Karpas-422 (cell line): ENCODE results near the gene CCDC78. TPM values are rescaled to one million over a fixed set of nuclear protein-coding genes. Genes with fewer than 3 reads are reported as not detected.

Experiments used
- DNase-seq: peaks from one replicate; pipeline ENCODE4 v3.0.0-alpha.2; 2015
- H2AFZ ChIP-seq: fragments of 200-600 bp; sonication (generic); 2 replicates; pipeline ENCODE4 v1.6.1; 2014; ENCODE audit warnings: antibody characterized with exemption, low read length, mixed read lengths
- H3K27ac ChIP-seq: fragments of 200-600 bp; sonication (generic); 2 replicates; pipeline ENCODE4 v1.5.1; 2014; ENCODE audit warnings: mild to moderate bottlenecking, low read length, moderate library complexity
- H3K27me3 ChIP-seq: fragments of 200-600 bp; sonication (generic); 2 replicates; pipeline ENCODE4 v1.6.1; 2014; ENCODE audit warnings: low read length, mixed read lengths
- H3K36me3 ChIP-seq: fragments of 200-600 bp; sonication (generic); 2 replicates; pipeline ENCODE4 v1.6.1; 2014; ENCODE audit warnings: low read length, mixed read lengths; ENCODE audit not compliant: insufficient read depth
- H3K4me1 ChIP-seq: fragments of 200-600 bp; sonication (generic); 2 replicates; pipeline ENCODE4 v1.6.1; 2014; ENCODE audit warnings: mild to moderate bottlenecking, low read length, mixed read lengths
- H3K4me2 ChIP-seq: fragments of 200-600 bp; sonication (generic); 2 replicates; pipeline ENCODE4 v1.6.1; 2014; ENCODE audit warnings: low read length, low read depth, mild to moderate bottlenecking; ENCODE audit not compliant: poor library complexity, severe bottlenecking
- H3K4me3 ChIP-seq: fragments of 200-600 bp; sonication (generic); 2 replicates; pipeline ENCODE4 v1.5.1; 2014; ENCODE audit warnings: mild to moderate bottlenecking, antibody characterized with exemption, low read length, mixed read lengths
- H3K79me2 ChIP-seq: fragments of 200-600 bp; sonication (generic); 2 replicates; pipeline ENCODE4 v1.6.1; 2014; ENCODE audit warnings: mild to moderate bottlenecking, low read length, mixed read lengths
- H3K9ac ChIP-seq: fragments of 200-600 bp; sonication (generic); 2 replicates; pipeline ENCODE4 v1.6.0; 2014; ENCODE audit warnings: low read length
- H3K9me2 ChIP-seq: fragments of 200-600 bp; sonication (generic), shearing (Covaris generic); replicated peaks from 2 replicates; pipeline ENCODE4 v1.6.0; 2014; ENCODE audit warnings: mild to moderate bottlenecking, low read length, moderate library complexity; ENCODE audit not compliant: insufficient read depth
- H3K9me3 ChIP-seq: fragments of 300-700, 200-600 bp; sonication (generic); 2 replicates; pipeline ENCODE4 v1.6.1; 2014; ENCODE audit warnings: low read length, mixed read lengths
- H4K20me1 ChIP-seq: fragments of 200-600 bp; sonication (generic); 2 replicates; pipeline ENCODE4 v1.6.1; 2014; ENCODE audit warnings: mild to moderate bottlenecking, antibody characterized with exemption, low read length, low read depth; ENCODE audit not compliant: insufficient read depth
- total RNA-seq: library from RNA; depleted of rRNA; stranded (reverse); fragments of >200 nt; shearing (Covaris generic); gene quantifications from 2 replicates; pipeline ENCODE4 v1.2.3, GENCODE V29; 2014; ENCODE audit warnings: low replicate concordance

CCDC78 gene
- total RNA-seq, 1 experiment from 2014 or later: 29.4 TPM

DNA sequence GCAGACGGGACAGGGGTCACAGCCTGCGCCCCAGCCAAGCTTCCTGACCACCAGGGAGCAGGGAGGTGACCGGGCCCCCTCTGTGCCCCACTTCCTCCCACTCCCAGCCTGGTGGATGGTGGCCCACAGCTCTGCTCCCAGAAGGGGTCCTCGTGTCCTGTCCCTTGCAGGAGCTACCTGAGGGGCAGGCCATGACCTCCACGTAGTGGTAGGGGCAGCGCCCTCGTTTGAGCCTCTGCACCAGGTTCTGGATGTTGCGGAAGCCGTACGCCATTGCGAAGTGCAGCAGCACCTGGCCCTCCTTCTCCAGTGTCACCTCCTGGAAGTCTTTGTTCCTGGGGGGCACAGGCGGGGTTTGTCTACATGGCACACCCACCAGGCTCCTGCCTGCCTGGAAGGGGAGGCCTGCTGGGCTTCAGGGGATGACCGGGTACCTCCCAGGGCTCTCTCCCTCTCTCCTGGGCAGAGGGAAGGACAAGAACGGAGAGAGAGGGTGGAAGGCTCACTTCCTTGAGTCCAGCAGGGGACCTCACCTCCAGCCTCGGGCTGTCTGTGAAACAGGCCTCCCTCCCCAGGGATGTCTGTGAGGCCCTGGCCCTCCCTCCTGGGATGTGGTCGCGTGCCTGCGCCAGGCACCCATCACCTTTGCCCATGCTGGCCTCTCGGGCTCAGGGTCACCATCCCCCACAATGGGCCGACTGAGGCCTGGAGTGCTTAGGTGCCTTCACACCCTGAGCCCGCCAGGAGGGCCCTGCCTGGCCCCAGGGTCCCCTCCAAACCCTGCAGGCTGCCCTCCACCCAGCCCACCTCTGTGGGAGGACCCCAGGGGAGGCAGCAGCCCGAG is 4.6 kb upstream of the CCDC78 start:
- no peak overlapping the region for H2AFZ ChIP-seq
- H3K79me2 ChIP-seq: peaks cover 21% of the 10 kb centered on the region
- DNase-seq: peak; percentile 54
- peaks cover 49% of the 10 kb centered on the region for H3K4me1 ChIP-seq
- H3K27me3 ChIP-seq: no peaks in the 10 kb centered on the region
- H3K4me3 ChIP-seq: no peak overlapping the region
- H3K9ac ChIP-seq: peak overlapping the region; percentile 20; the same call in 1 of the 2 replicates
- no peaks in the 10 kb centered on the region for H3K9me3 ChIP-seq
- H4K20me1 ChIP-seq: no peaks in the 10 kb centered on the region
- peaks cover 12% of the 10 kb centered on the region; the same call in 1 of the 2 replicates for H3K36me3 ChIP-seq
- H3K9me2 ChIP-seq: no peaks in the 10 kb centered on the region
- peak overlapping the region; percentile 93 for H3K4me2 ChIP-seq
- peak overlapping the region; percentile 27; the same call in 1 of the 2 replicates for H3K27ac ChIP-seq

DNA sequence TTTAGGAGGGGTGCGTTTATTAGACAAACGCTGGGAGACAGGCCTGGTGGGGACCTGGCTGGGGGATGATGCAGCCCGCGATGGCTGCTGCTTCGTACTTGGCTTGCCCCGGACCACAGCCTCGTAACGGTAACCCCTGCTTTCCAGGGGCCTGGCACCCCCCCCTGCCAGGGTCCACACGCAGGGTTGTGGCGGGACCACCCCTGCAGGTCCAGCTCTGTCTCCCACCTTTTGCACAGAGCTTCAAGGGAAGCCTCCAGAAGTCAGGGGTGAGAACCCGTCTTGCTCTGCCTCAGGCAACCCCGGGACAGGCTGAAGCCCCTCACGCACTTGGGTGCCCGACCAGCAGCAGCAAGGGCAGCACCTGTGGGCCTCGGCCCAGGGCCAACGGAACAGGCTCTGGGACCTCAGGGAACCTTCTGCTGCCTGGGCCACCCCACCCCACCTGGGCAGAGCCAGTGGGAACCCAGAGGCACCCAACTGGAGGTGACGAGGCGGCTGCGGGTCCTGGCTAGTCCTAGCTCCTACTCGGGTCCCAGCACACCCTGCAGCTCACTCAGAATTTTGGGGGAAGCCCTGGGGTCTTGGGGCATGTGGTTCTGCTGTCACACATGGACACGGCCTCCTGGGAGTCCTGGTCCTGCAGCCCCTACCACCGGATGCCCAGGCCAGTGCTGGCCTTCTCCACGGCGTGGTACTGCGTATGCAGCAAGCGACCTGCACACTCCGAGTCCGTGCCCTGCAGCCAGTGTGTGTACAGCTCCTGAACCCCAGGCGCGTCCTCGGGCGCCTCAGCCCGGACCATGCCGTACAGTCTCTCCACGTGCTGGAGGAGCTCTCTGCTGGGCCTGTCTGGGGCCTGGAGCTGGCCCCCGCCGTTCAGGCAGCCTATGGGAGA is 3.8 kb upstream of the CCDC78 start:
- H3K9ac ChIP-seq: peak overlapping the region; percentile 91; the same call in 1 of the 2 replicates
- peak; percentile 49 for DNase-seq
- H3K4me1 ChIP-seq: peaks cover 57% of the 10 kb centered on the region
- peaks cover 12% of the 10 kb centered on the region; the same call in 1 of the 2 replicates for H3K36me3 ChIP-seq
- peak overlapping the region; percentile 49; the same call in 1 of the 2 replicates for H3K27ac ChIP-seq
- no peaks in the 10 kb centered on the region for H4K20me1 ChIP-seq
- H2AFZ ChIP-seq: no peak overlapping the region
- peak overlapping the region; percentile 91 for H3K4me3 ChIP-seq
- peaks cover 21% of the 10 kb centered on the region for H3K79me2 ChIP-seq
- no peaks in the 10 kb centered on the region for H3K27me3 ChIP-seq
- H3K9me3 ChIP-seq: no peaks in the 10 kb centered on the region
- H3K4me2 ChIP-seq: peak overlapping the region; percentile 93
- no peaks in the 10 kb centered on the region for H3K9me2 ChIP-seq

DNA sequence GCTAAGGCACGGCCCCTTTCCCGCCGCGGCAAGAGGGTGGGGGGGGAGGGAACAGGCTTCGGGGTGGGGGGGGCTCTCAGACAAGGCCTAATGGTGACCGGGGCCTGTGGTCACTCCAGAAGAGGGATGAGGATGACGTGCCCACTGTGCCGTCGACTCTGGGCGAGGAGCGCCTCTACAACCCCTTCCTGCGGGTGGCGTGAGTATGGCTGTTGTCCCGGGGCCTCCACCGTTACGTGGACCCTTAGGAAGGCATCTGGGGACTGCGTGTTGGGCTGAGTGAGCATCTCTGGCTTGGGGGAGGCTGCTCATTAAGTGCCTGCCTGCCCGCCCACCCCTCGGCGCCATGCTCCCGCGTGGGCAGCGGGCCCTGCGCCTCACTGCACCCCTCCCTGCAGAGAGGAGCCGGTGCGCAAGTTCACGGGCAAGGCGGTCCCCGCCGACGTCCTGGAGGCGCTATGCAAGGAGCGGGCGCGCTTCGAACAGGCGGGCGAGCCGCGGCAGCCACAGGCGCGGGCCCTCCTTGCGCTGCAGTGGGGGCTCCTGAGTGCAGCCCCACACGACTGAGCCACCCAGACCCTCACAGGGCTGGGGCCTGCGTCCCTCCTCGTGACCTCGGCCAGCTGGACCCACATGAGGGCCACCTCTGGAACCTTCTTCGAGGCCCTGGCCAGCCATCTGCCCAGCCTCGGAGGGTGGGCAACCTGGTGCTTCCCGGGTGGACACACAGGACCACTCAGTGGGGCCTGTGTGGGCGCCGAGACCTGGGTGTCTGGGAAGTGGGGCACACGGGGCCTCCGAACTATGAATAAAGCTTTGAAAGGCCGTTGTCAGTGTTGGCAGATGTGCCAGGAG is 2.9 kb upstream of the CCDC78 start:
- H3K27me3 ChIP-seq: no peaks in the 10 kb centered on the region
- H2AFZ ChIP-seq: no peak overlapping the region
- peak overlapping the region; percentile 64 for H3K27ac ChIP-seq
- H3K79me2 ChIP-seq: peaks cover 21% of the 10 kb centered on the region
- H3K9me2 ChIP-seq: no peaks in the 10 kb centered on the region
- H3K4me2 ChIP-seq: peak overlapping the region; percentile 93
- H4K20me1 ChIP-seq: no peaks in the 10 kb centered on the region
- peaks cover 12% of the 10 kb centered on the region; the same call in 1 of the 2 replicates for H3K36me3 ChIP-seq
- peak overlapping the region; percentile 91 for H3K4me3 ChIP-seq
- H3K4me1 ChIP-seq: peaks cover 66% of the 10 kb centered on the region
- no peaks in the 10 kb centered on the region for H3K9me3 ChIP-seq
- peak overlapping the region; percentile 91 for H3K9ac ChIP-seq
- no peak for DNase-seq

DNA sequence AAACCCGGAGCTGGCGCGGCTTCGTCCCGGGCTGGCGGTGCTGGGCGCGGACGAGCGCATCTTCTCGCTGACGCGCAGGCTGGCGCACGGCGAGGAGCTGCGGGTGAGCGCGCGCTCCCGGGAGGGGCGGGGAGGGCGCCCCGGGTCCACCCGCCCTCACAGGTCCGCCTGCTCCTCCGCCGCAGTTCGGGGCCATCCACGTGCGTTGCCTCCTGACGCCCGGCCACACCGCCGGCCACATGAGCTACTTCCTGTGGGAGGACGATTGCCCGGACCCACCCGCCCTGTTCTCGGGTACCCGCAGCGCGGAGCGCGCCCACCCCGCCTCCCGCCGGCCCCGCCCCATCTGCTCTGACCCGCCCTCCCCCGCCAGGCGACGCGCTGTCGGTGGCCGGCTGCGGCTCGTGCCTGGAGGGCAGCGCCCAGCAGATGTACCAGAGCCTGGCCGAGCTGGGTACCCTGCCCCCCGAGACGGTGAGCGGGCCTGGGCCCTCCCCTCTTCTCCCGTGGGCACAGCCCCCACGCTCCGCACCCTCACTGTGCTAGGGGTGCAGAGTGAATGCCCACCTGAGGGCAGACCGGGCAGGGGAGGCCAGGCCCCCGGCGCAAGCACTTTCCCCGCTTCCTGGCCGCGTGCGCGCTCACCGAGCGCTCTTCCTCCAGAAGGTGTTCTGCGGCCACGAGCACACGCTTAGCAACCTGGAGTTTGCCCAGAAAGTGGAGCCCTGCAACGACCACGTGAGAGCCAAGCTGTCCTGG is 2.1 kb upstream of the CCDC78 start:
- H3K27ac ChIP-seq: peak overlapping the region; percentile 97

DNA sequence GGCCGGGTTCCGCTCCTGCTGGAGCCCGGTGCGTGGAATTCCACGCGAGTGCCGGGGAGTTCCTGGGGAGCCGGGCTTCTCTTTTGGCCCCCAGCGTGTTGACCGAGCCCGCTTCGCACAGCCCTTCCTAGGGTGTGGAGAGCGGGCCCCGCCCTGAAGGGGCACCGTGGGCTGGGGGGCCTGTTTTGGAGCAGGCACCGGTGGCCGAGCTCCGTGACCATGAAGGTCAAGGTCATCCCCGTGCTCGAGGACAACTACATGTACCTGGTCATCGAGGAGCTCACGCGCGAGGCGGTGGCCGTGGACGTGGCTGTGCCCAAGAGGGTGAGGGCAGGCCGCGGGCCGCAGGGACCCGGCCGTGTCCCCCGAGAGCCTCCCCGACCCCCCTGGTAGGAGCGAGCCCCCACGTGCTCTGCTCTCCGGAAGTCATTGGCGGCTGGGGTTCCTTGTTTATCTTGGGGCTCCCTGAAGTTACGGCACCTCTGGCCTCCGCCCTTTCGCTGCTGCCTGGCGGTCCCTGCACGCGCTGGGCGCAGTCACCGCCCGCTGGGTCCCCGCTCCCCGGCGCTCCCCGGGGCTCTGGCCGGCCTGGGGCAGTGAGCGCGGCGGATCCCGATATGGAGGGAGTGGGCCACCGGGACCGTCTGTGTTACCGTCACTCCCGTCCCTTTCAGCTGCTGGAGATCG is 1.2 kb upstream of the CCDC78 start:
- peak overlapping the region; percentile 94 for H3K9ac ChIP-seq
- DNase-seq: peak; percentile 91
- H3K4me3 ChIP-seq: peak overlapping the region; percentile 91

More for the DNA sequence above, 2.1 kb upstream of the CCDC78 start:
- H3K9me2 ChIP-seq: no peaks in the 10 kb centered on the region
- DNase-seq: peak; percentile 97
- peaks cover 74% of the 10 kb centered on the region for H3K4me1 ChIP-seq
- H3K79me2 ChIP-seq: peaks cover 21% of the 10 kb centered on the region
- peak overlapping the region; percentile 94 for H3K9ac ChIP-seq
- peak overlapping the region; percentile 93 for H3K4me2 ChIP-seq
- H4K20me1 ChIP-seq: no peaks in the 10 kb centered on the region; the same call in 1 of the 2 replicates
- H2AFZ ChIP-seq: no peak overlapping the region
- peaks cover 12% of the 10 kb centered on the region; the same call in 1 of the 2 replicates for H3K36me3 ChIP-seq
- H3K4me3 ChIP-seq: peak overlapping the region; percentile 91
- no peaks in the 10 kb centered on the region for H3K27me3 ChIP-seq
- no peaks in the 10 kb centered on the region for H3K9me3 ChIP-seq

DNA sequence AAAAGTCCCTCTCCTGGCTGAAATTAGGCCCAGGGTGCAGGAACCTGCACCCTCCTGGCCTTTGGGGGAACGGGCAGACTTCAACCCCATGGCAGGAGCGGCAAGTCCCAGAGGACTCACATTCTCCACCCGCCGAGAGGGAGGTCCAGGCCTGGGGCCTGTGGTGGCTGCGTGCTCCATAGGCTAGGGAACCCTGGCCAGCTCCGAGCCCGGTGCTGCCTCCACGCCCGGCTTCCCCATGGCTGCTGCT is 130 bp downstream of the CCDC78 start:
- Histone ChIP-seq H4K20me1 (peaks cover 8% of the 10 kb centered on the region), H3K9me2 (no peaks in the 10 kb centered on the region), H2AFZ (no peak overlapping the region), H3K4me3 (peak overlapping the region; percentile 73), H3K27me3 (no peaks in the 10 kb centered on the region), H3K79me2 (peaks cover 33% of the 10 kb centered on the region), H3K9ac (peak overlapping the region; percentile 75), H3K9me3 (no peaks in the 10 kb centered on the region), H3K4me2 (peak overlapping the region; percentile 89), H3K27ac (peak overlapping the region; percentile 91), H3K4me1 (peaks cover 88% of the 10 kb centered on the region), H3K36me3 (0 out of 2 replicates have a peak, but pooled peaks cover 6% of the 10 kb centered on the region)
- DNase-seq: no peak

More for the DNA sequence above, 1.2 kb upstream of the CCDC78 start:
- Histone ChIP-seq H3K27ac (peak overlapping the region; percentile 97), H3K9me3 (no peaks in the 10 kb centered on the region), H3K9me2 (no peaks in the 10 kb centered on the region), H3K4me1 (peaks cover 83% of the 10 kb centered on the region), H3K79me2 (peaks cover 26% of the 10 kb centered on the region), H3K4me2 (peak overlapping the region; percentile 93), H3K27me3 (no peaks in the 10 kb centered on the region), H2AFZ (no peak overlapping the region), H4K20me1 (no peaks in the 10 kb centered on the region; the same call in 1 of the 2 replicates), H3K36me3 (0 out of 2 replicates have a peak, but pooled peaks cover 6% of the 10 kb centered on the region)
